Measurements from ENCODE around the gene MAPK12.

The MAPK12 gene

GRCh38 chr22:50261615-50262459, at the start of gene MAPK12:
Gene MAPK12 (minus strand): TSS chr22:50261683. CDS start chr22:50261509, 174 bp downstream.
- TF ChIP-seq CTCF (IDR thresholded peaks at IDR 0.05; ENCODE audit: insufficient read depth, low read depth, low read length, missing control alignments) = no peak
- DNase-seq (ENCODE audit: low read depth) = peak; percentile 73
- H3K4me3 ChIP-seq (ENCODE audit: low read depth, low read length) = peak within 1 kb of the TSS; percentile 80

GRCh38 chr22:50310949-50311444, 49.5 kb upstream of the MAPK12 start:
- DNase-seq (ENCODE audit: low read depth) = no peak
- no peak for TF ChIP-seq CTCF (IDR thresholded peaks at IDR 0.05; ENCODE audit: insufficient read depth, low read depth, low read length, missing control alignments)
- no peak overlapping the region for H3K4me3 ChIP-seq (ENCODE audit: low read depth, low read length)

GRCh38 chr22:50310031-50310722, 48.7 kb upstream of the MAPK12 start:
- DNase-seq (ENCODE audit: low read depth) = no peak
- no peak for TF ChIP-seq CTCF (IDR thresholded peaks at IDR 0.05; ENCODE audit: insufficient read depth, low read depth, low read length, missing control alignments)
- no peak overlapping the region for H3K4me3 ChIP-seq (ENCODE audit: low read depth, low read length)

GRCh38 chr22:50309601-50309991, 48.1 kb upstream of the MAPK12 start:
- no peak for TF ChIP-seq CTCF (IDR thresholded peaks at IDR 0.05; ENCODE audit: insufficient read depth, low read depth, low read length, missing control alignments)
- no peak overlapping the region for H3K4me3 ChIP-seq (ENCODE audit: low read depth, low read length)
- no peak for DNase-seq (ENCODE audit: low read depth)

GRCh38 chr22:50308986-50309600, 47.6 kb upstream of the MAPK12 start:
- DNase-seq (ENCODE audit: low read depth) = no peak
- no peak for TF ChIP-seq CTCF (IDR thresholded peaks at IDR 0.05; ENCODE audit: insufficient read depth, low read depth, low read length, missing control alignments)
- H3K4me3 ChIP-seq (ENCODE audit: low read depth, low read length) = no peak overlapping the region

- H3K4me3 ChIP-seq (ENCODE audit: low read depth, low read length) = no peak overlapping the region
- TF ChIP-seq CTCF (IDR thresholded peaks at IDR 0.05; ENCODE audit: insufficient read depth, low read depth, low read length, missing control alignments) = no peak
- DNase-seq (ENCODE audit: low read depth) = no peak
Observed at GRCh38 chr22:50308597-50308935, 47.1 kb upstream of the MAPK12 start.

All from GM12865 (cell line).